Activated T-helper 1 cell treated with Interleukin-2 at 50 U/mL for 16 hours (primary cell): ENCODE results near the gene E2F2.
A peak's percentile ranks its signal among the peaks of the same experiment; 100 is the strongest.
"Not testable (repeated sequence)": the region's sequence is repeated elsewhere in the genome, so short reads cannot be mapped to it uniquely, and the experiment has no call there.

Source experiments
- DNase-seq: peaks from one replicate; pipeline ENCODE4 v3.0.0-alpha.2; 2020; ENCODE audit warnings: low read depth

Gene E2F2

DNA sequence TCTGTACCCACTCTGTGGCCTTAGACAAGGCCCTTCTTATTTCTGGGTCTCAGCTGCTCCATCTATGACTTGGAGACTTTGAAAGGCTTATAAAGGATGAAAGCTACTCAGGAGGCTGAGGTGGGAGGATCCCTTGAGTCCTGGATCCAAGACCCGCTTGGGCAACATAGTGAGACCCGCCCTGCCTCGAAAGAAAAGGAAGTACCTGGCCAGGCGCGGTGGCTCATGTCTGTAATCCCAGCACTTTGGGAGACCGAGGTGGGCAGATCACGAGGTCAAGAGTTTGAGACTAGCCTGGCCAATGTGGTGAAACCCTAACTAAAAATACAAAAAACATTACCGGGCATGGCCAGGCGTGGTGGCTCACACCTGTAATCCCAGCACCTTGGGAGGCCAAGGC is 14.8 kb upstream of the E2F2 start:
- DNase-seq: no peak

DNA sequence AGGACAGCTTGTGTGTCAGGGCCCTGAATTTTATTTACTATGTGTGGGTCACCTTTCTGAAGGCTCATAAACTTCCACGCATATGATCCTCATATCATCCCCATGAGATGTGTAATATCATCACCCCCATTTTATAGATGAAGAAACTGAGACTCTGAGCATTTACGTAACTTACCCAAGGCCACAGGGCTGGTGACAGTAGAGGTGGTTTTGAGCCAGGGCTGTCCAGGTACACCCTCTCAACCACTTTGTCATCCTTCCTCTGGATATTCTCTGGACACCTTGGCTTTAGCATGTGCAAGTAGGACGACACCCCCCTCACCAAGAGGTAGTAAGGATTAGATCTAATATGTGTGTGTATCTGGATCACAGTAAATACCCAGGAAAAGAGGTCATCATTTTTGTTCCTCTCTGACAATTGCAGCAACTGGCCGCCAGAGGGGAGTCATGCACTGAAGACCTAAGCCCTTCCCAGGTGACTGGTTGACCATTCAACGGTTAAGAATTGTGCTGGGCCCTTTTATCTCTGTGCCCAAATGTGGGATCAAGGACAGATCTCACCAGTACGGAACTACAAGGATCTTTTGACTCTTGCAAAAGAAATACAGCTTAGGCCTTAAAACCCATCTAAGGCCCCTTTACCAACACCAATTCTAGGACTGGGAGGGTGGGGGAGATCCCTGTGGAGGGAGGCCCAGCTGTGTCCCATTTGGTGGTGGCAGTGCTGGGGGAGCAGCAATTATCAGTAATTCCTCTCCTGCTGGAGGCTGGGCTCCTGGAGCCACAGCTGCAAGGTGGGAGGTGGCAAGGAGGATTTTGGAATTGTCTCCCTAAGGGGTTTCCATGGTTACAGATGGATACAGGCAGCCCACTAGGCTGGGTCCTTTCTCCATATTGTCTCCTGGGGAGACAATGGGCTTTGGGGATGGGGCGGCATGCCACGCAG is 13.7 kb upstream of the E2F2 start:
- no peak for DNase-seq

DNA sequence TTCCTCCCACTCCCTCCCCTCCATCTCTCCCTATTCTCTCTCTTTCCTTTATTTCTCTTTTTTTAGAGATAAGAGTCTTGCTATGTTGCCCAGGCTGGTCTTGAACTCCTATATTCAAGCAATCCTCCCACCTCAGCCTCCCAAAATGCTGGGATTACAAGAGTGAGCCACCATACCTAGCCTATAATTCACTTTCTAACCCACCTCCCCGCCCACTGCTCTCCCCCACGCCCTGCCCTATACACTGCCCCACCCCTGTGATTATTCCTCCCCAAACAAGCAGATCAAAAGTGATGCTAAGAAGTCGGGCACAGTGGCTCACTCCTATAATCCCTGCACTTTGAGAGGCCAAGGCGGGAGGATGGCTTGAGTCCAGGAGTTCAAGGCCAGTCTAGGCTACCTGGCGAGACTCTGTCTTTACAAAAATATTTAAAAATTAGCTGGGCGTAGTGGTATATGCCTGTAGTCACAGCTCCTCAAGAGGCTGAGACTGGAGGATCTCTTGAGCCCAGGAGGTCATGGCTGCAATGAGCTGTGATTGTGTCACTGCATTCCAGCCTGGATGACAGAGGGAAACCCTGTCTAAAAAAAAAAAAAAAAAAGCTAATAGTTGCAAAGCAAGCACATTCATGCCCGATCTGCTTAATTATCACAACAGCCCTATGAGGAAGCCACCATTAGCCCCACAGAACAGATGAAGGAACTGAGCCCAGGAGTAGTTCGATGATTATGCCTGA is 12.8 kb upstream of the E2F2 start:
- no peak for DNase-seq

DNA sequence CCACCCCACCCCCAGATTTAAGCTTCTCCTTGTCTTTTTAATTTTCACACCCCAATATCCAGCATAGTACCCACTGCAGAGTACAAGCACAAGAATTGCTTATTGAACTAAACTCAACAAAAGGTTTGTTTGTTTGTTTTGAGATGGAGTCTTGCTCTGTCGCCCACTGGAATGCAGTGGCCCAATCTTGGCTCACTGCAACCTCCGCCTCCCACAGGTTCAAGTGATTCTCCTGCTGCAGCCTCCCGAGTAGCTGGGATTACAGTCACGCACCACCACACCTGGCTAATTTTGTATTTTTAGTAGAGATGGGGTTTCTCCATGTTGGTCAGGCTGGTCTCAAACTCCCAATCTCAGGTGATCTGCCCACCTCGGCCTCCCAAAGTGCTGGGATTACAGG is 11.9 kb upstream of the E2F2 start:
- DNase-seq: not testable (repeated sequence)

DNA sequence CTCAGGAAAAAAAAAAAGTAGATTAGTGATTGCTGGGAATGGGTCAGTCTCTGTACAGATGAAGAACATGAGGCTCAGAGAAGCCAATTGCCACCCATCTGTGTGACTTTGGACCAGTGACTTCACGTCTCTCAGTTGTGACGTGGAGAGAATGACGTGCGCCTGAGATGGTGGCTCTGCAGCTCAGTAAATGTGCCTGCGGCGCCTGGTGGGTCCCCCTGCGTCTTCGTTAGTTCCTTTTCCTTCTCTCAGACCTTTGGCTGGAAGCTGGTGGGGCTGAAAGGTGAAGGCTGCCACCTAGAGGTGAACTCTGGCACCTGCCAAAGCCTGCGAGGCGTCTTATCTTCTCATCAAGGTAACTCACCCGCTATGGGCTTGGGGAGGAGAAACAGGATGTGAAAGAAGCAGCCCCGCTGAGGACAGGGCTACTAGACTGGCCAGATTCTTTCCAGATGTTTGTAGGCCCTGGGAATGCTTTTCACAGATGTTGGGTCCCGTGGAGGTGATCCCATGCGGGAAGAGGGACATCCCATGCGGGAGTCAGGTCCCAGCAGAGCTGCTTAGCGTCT is 8.7 kb upstream of the E2F2 start:
- peak; percentile 84 for DNase-seq

DNA sequence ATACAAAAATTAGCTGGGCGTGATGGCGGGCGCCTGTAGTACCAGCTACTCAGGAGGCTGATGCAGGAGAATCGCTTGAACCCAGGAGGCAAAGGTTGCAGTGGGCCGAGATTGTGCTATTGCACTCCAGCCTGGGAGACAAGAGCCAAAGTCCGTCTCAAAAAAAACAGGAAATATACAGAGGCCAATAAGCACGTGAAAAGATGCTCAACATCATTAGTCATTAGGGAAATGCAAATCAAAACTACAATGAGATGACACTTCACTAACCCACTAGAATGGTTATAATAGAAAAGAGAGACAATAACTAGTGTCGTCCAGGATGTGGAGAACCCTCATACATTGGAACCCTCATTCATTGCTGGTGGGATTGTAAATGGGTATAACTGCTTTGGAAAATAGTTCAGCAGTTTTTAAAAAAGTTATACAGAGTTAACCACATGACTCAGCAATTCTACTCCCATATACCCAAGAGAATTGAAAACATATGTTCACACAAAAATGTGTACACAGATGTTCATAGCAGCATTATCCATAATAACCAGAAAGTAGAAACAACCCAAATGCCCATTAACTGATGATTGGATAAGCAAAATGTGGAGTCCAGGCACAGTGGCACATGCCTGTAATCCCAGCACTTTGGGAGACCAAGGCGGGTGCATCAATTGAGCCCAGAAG is 6.4 kb upstream of the E2F2 start:
- DNase-seq: no peak

DNA sequence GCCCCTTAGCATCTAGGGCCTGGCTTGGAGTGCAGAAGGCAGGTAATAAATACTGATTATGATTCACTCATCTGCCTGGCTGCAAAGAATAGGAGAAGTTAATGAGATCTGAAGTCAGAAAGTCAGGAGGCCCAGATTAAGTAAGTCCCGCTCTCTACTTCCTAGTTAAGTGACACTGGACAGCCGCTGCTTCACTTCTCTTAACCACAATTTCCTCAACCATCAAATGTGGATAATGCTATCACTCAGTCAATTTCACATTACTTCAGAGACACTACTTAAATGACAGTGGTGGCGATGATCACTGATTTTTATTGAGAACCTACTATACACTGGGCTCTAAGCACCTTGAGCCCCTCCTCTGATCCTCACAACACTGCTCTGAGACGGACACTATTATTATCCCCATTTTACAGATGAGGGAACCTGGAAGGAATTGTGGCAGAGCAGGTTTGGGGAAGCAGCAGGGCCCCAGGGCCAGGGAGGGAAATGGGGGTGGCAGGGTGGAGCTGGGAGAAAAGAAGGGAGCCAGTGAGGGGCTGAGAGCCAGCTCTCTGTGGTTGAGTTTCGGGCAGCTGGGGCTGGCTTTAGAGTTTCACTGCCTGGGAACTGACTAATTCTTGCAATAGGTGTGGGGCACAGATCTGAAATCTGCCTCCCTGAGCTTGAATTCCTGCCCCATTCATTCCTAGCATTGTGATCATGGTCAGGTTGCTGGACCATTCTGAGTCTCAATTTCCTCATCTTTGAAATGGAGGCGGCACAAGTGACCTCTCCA is 2.4 kb upstream of the E2F2 start:
- no peak for DNase-seq

DNA sequence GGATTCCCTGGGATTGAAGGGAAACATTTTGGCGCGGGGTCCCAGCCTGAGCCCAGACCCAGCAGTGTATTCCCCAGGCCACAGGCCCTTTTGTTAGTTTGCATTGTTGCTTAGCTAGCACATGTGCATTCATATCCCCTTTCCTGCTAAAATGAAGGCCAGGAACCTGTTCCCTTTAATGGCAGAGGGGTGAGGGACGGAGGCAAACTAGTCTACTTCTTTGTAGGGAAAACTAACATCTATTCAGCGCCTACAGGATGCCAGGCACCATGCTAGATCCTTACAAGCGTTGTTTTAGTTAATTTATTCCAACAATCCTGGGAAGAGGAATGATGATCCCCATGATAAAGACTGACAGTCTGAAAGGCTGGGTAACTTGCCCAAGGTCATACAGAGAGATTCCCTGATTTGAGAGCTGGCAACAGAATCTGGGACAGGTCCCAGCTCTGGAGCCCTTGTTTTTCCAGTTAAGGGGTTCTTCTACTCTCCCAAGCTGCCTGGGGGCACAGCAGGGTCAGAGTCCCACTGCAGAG is 595 bp upstream of the E2F2 start:
- no peak for DNase-seq

DNA sequence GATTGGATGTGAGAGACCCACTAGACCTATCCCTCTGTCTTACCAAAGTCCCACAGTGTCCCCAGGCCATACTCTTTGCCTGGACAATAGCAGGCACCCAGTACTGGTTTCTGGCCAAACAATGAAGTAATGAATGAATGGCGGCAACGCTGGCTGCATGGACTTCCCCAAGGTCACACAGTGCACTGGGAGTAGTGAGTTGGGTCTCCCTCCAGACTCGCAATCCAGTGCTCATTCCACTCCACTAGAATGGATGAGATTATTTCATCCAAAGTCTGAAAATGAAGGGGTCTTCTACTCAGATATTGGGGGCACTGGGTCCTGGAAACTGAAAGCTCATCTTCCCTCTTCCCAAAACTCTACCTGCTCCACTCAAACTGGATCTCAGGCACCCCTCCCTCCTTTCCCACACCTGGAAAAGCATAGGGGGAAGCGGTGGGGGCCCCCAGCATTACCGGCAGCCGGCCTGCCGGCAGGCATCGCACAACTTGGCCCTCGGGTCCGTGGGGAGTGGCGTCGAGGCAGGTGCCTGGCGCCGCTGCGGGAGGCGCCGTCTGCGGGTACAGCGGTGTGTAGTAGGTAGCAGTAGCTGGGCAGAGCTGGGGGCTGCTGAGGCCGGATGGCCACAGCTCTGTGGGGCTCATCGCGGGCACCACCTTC is 816 bp downstream of the E2F2 start:
- no peak for DNase-seq

DNA sequence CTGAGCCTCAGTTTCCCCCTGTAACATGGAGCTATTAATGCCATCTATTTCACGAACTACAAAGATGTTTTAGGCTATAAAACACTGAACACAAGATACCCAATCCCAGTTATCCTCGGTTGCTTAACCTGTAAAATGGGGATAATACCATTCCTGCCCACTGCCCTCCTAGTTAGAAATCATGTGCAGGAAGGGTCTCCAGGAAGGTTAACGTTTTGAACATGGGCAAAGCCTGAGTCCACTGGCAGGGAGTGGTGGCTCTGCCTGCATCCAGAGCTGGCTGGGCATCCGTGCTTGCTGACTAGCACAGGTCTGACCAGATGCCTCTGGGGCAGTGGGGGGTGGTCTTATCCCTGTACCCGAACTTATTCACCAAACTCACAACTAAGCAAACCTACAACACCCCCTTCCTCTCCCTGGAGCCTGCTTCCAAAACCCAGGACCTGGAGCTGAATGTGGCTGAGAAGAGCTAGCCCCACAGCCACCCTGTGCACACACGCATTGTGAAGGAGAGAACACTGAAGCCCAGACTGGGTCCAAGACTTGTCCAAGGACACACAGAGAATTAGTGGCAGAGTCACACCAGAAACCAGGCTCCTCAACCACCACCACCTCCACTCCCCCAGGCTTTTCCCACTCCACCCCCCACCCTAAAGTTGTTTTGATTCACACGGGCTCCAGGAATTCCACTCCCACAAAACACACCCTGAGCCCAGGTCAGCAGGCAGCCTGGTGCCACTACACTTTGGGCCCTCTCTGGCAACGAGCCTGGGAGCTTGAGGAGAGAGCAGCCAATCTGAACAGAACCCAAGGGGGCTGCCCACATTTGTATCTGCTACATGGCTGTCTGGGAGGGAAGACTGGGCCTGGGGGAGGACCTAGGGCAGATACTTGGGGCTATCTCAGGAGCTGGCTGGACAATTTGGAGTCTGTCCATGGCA is 1.6 kb downstream of the E2F2 start:
- DNase-seq: no peak

DNA sequence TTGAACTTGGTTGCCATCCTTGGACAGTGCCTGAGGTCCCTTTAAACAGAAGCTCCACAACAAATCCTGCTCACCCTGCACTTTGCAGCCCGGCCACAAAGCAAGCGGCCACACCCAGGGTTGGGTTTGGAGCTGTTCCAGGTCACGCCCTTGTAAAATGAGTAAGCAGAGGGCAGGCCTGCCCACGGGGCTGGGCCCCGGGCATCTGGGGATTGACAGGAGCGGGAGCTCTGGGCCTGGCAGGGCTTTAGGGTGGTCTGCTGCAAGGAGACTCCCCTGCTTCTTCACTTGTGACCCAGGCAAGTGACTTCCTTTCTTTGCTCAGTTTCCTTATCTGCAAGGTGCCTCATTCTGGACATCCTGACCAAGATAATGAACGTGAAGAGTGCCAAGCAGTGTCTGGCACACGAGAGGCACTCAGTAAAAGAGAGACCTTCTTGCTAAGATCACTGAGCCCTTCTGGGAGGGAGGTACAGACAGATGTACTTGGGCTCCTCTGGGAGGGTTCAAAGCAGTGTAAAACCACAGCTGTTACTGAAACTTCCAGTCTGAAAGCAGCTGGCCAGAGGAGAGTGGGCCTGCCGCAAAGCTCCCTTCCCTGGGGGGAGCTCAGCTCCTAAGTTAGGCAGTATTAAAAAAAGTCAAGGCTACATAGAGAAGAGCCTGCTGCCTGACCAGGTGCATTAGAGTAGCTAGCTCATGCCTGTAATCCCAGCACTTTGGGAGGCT is 2.6 kb downstream of the E2F2 start:
- peak; percentile 81 for DNase-seq

DNA sequence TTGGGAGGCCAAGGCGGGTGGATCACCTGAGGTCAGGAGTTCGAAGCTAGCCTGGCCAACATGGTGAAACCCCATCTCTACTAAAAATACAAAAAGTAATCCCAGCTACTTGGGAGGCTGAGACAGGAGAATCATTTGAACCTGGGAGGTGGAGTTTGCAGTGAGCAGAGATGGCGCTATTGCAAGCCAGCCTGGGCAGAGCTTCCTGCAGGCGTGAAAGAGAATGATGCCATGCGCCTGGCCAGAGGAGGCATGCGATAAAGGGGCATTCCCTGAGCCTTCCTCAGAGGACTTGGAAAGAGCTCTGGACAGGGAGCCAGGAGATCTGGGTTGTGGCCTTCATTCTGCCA is 3.2 kb downstream of the E2F2 start:
- peak; percentile 8 for DNase-seq

DNA sequence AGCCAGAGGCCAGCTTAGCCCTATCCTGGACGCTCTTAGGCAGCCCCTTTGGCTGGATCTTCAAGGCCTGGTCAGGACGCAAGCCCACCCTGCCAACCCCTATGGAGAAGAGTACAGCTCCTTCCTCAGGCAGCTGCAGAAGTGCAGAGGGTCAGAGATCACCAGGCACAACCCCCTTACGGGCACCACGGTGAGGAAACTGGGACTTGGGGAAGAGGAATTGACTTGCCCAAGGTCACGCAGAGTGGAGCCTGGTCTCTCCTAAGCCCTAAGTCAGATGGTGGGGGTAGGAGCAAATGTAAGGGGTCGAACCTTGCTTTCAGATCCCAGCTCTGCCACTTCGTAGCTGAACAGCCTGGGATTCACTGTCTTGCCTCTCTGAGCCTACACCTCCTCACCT is 3.7 kb downstream of the E2F2 start:
- DNase-seq: no peak

DNA sequence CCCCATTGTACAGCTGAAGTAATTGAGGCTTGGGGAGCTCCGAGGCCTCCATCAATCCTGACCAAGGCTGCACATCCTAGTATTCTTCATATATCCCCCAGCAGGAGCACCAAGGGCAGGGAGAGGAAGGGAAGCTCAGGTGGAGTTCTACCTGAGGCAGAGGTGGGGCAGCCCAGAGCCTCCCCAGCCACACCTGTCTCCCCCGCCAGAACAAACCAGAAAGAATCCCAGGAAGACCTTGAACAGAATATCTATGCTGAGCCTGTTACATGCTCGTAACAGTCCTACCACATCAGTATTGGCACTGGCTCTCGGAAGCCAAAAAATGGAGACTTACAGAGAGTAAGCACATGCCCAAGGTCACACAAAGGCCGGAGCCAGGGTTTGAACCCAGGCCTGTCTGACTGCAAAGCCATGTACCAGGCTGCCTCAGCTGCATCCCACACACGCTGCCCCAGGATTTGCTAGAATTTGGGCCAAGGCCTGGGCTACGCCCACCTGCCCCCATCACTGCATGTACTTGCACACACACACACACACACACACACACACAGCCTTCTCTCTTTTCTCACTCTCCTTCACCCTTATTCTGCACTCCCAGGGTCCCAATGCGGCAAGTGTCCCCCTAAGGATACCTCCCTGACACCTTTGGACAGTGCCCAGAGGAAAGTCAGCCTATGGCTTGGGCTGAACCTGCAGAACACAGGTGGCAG is 4.5 kb downstream of the E2F2 start:
- DNase-seq: no peak

DNA sequence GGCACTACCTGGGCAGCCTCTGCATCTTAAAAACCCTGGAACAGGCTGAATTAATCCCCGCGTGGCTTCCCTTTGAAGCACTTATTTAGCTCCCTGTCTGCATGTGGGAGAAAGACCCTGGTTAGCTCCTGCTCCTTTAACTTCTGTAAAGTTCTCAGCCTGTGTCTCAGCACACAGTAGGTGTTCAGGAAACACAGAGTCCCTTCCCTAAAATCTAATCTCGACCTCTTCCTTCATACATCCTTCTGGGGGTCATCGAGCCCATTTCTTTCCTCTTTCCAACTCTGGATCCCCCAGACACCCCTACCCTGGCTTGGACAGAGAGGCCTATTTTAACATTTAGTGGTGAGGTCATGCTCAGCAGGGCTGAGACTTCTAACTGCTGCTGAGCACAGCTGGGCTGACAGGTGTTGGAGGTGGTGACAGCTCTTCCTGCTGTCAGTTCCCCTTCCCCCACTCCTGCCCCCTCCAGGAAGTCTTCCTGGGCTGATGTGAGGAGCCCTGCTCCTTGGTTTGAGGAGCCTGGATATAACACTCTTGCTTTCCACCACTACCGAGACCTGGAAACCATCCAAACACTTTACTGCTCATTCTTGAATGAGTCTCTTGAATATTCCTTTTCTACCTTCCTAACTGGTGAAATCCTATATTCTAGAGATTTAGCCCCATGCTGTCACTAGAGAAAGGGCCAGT is 5.3 kb downstream of the E2F2 start:
- DNase-seq: no peak

DNA sequence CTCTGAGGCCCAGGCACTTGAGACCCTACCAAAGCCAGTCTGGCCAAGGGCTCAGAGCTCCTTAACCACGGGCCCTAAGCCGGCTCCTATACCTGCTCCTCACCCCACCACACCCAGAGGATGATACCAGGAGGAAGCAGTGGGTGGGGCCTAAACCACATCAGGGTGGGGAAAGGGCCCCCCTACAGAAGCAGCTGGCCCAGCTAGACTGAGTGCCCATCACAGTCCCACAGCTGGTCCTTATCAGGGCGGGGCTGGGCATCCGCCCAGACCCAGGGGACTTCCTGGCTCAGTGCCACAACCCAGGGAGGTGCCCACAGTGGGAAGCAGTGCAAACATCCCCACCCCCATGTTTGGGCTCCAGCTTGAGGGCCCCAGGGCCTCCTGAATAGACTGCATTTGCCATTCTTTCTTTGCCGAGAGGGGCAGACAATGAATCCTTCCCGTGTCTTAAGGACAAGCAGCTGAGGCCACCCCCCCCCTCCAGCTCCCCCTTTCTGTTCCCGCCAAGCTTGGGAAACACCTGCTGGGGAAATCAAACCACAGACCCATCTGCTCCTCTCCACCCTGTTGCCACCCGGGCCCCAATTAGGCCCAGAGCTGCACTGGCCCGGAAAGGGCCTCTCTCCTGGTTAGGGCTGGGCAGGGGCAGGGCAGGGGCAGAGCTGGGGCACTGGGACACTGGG is 6.2 kb downstream of the E2F2 start:
- DNase-seq: peak; percentile 23

DNA sequence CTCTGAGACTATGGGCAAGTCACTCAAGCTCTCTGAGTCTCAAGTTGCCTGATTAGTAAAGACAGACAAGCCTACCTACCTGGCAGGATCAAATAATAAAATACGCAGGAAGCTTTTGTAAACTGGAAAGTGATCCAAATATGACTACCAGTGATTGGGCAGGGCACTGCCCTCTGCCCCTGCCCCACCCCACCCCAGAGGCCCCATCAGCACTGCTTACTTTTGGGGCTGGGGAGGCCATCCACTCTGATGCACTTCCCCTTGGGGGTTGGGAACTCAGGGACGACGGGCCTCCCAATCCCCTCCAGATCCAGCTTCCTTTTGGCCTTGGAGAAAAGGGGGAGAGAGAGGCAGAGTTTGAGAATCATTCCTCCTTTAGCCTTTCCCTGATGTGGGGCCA is 6.9 kb downstream of the E2F2 start:
- DNase-seq: no peak
